NT2/D1 (cell line): ENCODE measurements around the gene DMXL2.

Source experiments
- SUZ12 ChIP-seq: IDR thresholded peaks from 2 replicates; pipeline ENCODE4 v1.6.1; 2011; ENCODE audit not compliant: insufficient read length, insufficient read depth; ENCODE audit errors: extremely low read depth
- YY1 ChIP-seq: IDR thresholded peaks from 2 replicates; pipeline ENCODE4 v1.6.1; 2011; ENCODE audit not compliant: insufficient read length, insufficient read depth
- ZNF274 ChIP-seq: IDR thresholded peaks from 2 replicates; pipeline ENCODE4 v1.6.1; 2011; ENCODE audit warnings: mild to moderate bottlenecking, low read depth, low read length

DNA sequence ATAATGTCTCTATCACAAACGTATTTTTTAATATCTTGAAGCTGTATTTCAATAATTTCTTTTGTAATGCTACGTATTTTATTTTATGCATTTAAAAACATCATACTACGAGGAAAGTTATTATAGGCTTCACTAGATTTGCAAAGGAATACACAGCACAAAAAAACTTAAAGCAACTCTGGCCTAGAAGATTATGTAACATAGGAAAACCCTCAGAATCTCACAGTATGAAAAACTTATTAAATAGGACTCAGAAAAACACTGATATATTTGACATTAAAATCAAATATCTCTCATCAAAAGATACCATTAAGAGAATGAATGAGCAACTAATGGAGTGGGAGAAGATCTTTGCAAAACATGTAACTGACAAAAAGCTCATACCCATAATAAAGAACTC lies 63.7 kb downstream of the DMXL2 start:
- TF ChIP-seq ZNF274 (no peak), YY1 (no peak), SUZ12 (no peak)
